ENCODE results near the gene L3MBTL4. TPM values are rescaled to one million over a fixed set of nuclear protein-coding genes. Genes with fewer than 3 reads are reported as not detected.

L3MBTL4 gene
- total RNA-seq, 4 donors from 2014 or later, result 0.40 to 3.8 (median 0.76) TPM

DNA sequence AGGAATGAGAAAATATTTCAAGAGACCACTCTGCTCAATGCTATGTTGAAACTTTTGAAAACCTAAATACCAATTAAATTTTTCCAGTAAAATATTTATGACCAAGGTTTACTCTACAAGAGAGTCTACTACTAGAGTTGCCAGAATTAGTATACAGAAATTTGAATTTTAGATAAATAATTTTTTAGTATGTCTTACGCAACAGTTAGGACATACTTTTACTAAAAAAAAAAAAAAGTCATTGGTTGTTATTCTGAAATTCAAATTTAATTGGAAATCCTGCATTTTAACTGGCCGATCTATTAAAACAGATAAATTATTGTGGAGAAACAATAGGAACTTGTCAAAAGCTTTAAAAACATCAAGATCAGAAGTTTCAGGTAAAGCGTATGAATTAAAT lies 470.3 kb downstream of the L3MBTL4 start:
- no peak for ATAC-seq
- Histone ChIP-seq H3K4me3 (no peak overlapping the region), H3K4me1 (no peaks in the 10 kb centered on the region), H3K36me3 (no peaks in the 10 kb centered on the region), H3K27ac (no peak overlapping the region), H3K27me3 (no peaks in the 10 kb centered on the region), H3K9me3 (no peaks in the 10 kb centered on the region)
- intact Hi-C loops (cut with DNase I; ENCODE audit: low total_unique reads) (no loop called here), in situ Hi-C loops (cut with MboI; ENCODE audit: low sequenced_read_pairs in 4 of 4) (no loop called here)
- TF ChIP-seq, protein P1, sequence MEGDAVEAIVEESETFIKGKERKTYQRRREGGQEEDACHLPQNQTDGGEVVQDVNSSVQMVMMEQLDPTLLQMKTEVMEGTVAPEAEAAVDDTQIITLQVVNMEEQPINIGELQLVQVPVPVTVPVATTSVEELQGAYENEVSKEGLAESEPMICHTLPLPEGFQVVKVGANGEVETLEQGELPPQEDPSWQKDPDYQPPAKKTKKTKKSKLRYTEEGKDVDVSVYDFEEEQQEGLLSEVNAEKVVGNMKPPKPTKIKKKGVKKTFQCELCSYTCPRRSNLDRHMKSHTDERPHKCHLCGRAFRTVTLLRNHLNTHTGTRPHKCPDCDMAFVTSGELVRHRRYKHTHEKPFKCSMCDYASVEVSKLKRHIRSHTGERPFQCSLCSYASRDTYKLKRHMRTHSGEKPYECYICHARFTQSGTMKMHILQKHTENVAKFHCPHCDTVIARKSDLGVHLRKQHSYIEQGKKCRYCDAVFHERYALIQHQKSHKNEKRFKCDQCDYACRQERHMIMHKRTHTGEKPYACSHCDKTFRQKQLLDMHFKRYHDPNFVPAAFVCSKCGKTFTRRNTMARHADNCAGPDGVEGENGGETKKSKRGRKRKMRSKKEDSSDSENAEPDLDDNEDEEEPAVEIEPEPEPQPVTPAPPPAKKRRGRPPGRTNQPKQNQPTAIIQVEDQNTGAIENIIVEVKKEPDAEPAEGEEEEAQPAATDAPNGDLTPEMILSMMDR (IDR thresholded peaks at IDR 0.05 in 4 of 5, conservative IDR thresholded peaks at IDR 0.05 in 1 of 5), result no peak
- TF ChIP-seq POLR2A (IDR thresholded peaks at IDR 0.05), result no peak
- no peak for DNase-seq

DNA sequence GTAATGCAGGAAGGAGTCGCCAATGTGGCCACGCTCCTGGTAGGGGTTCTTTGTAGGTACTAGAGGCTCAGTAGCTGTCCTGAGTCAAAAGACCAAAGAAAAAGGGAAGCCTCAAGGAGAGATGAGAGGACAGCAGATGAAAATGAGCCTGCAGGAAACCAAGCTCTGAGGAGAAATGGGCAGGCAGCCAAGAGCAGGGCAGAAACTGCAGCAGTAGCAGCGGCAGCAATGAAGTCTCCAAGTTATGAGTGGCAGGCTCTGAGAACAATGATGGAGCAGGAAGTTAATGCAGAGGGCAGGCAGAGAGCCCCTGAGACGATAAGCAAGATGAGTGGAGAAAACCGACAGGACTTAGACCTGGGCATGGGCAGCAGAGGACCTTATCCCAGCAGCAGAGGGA lies 471.2 kb downstream of the L3MBTL4 start:
- Histone ChIP-seq H3K27me3 (no peaks in the 10 kb centered on the region), H3K4me3 (no peak overlapping the region), H3K36me3 (no peaks in the 10 kb centered on the region), H3K27ac (no peak overlapping the region), H3K9me3 (no peaks in the 10 kb centered on the region), H3K4me1 (no peaks in the 10 kb centered on the region)
- ATAC-seq (no peak), DNase-seq (no peak)
- intact Hi-C loops (cut with DNase I; ENCODE audit: low total_unique reads) (no loop called here), in situ Hi-C loops (cut with MboI; ENCODE audit: low sequenced_read_pairs in 4 of 4) (no loop called here)
- TF ChIP-seq, protein P1 (IDR thresholded peaks at IDR 0.05 in 4 of 5, conservative IDR thresholded peaks at IDR 0.05 in 1 of 5), result no peak
- no peak for TF ChIP-seq POLR2A (IDR thresholded peaks at IDR 0.05)

DNA sequence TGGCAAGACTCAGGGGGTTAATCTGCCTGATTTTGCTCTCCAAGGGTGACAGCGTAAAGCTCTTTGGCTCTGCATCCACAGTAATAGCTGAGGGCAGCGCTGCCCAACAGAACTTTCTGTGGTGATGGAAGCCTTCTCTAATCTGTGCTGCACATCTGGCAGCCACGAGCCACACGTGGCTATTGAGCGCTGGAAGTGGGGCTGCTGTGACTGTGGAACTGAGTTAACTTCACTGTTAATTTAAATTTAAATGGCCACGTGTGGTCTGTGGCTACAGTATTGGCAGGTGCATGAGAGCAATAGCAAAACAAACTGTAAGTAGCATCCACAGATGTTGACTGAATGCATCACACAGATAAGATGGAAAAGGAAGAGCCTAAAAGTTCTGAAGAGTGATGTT lies 472.1 kb downstream of the L3MBTL4 start:
- intact Hi-C loops (cut with DNase I; ENCODE audit: low total_unique reads) (no loop called here), in situ Hi-C loops (cut with MboI; ENCODE audit: low sequenced_read_pairs in 4 of 4) (no loop called here)
- Histone ChIP-seq H3K27me3 (no peaks in the 10 kb centered on the region), H3K36me3 (no peaks in the 10 kb centered on the region), H3K4me3 (no peak overlapping the region), H3K9me3 (no peaks in the 10 kb centered on the region), H3K4me1 (no peaks in the 10 kb centered on the region), H3K27ac (no peak overlapping the region)
- ATAC-seq, result no peak
- DNase-seq, result no peak
- TF ChIP-seq, protein P1 (IDR thresholded peaks at IDR 0.05 in 4 of 5, conservative IDR thresholded peaks at IDR 0.05 in 1 of 5), result no peak
- no peak for TF ChIP-seq POLR2A (IDR thresholded peaks at IDR 0.05)

DNA sequence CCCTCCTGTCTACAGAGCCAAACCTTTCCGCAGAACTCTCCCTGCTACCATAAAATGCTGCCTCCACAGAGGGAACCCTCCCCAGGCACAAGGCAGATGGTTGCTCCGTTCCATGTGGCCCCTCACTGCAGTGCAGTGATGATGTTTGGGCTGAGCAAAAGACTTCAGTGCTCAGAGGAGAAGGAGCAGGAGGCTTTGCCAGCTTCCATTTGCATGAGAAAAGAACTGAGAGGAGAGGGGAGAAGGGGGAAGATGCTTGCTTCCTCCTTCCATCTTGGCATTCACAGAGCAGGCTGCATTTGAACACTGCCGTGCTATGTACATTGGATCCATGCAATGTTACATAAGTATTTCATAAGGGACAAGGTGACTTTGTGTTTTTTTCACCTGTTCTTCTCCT lies 472.8 kb downstream of the L3MBTL4 start:
- in situ Hi-C loops (cut with MboI; ENCODE audit: low sequenced_read_pairs in 4 of 4), result no loop called here
- Histone ChIP-seq H3K9me3 (no peaks in the 10 kb centered on the region), H3K27ac (no peak overlapping the region), H3K4me3 (no peak overlapping the region), H3K36me3 (no peaks in the 10 kb centered on the region), H3K27me3 (no peaks in the 10 kb centered on the region), H3K4me1 (no peaks in the 10 kb centered on the region)
- TF ChIP-seq, protein P1 (IDR thresholded peaks at IDR 0.05 in 4 of 5, conservative IDR thresholded peaks at IDR 0.05 in 1 of 5), result no peak
- no peak for TF ChIP-seq POLR2A (IDR thresholded peaks at IDR 0.05)
- intact Hi-C loops (cut with DNase I; ENCODE audit: low total_unique reads), result no loop called here
- no peak for ATAC-seq
- DNase-seq, result no peak

Data from gastrocnemius medialis (tissue), 4 donors.